Smooth muscle cell of the brain vasculature (primary cell): ENCODE measurements around the gene MAGEB1.
A peak's percentile ranks its signal among the peaks of the same experiment; 100 is the strongest.

Experiments
- DNase-seq: peaks from one replicate; pipeline ENCODE4 v3.0.0-alpha.2; 2012; ENCODE audit warnings: low read depth, low spot score

The MAGEB1 gene, protein sequence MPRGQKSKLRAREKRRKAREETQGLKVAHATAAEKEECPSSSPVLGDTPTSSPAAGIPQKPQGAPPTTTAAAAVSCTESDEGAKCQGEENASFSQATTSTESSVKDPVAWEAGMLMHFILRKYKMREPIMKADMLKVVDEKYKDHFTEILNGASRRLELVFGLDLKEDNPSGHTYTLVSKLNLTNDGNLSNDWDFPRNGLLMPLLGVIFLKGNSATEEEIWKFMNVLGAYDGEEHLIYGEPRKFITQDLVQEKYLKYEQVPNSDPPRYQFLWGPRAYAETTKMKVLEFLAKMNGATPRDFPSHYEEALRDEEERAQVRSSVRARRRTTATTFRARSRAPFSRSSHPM

DNA sequence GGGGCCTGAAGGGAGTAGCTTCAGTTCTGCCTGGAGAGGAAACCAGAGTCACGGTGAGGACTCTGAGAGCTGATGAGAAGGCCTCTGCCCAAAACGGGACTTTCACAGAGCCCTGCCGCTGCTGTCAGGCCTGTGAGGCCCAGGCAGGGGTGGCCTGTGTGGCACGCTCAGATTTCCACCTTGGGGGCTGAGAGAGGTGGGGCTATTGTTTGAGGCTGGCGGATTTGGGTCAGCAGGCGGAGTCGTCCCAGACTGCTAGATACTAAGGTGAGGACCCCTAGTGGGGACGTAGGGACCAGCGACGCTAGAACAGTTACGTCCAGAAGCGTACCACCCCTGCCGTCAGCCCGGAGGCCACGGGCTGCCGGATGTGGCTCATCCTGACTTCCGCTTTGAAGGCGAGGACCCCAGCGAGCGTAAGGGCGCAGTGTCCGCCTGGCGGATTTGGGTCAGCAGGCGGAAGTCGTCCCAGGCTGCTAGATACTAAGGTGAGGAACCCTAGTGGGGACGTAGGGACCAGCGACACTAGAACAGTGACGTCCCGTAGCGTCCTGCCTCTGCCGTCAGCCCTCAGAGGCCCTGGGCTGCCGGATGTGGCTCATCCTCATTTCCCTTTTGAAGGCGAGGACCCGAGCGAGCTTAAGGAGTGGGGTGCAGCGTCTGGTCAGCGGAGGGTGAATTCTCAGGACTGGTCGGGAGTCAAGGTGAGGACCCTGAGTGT is at the start of gene MAGEB1:
Gene MAGEB1 (plus strand): TSS at position 378 of the 721 bp plus-strand sequence. CDS start 3,348 bp downstream, outside the sequence.
- no peak for DNase-seq

GRCh38 chrX:30212172-30212571 is 34.8 kb upstream of the MAGEB1 start:
- no peak for DNase-seq

- no peak for DNase-seq
These were observed 31.5 kb upstream of the MAGEB1 start, which contains the start of gene MAGEB2 for GRCh38 chrX:30215357-30215843. MAGEB2 (plus strand) TSS chrX:30215563; CDS start chrX:30218581, 3,018 bp downstream.

DNA sequence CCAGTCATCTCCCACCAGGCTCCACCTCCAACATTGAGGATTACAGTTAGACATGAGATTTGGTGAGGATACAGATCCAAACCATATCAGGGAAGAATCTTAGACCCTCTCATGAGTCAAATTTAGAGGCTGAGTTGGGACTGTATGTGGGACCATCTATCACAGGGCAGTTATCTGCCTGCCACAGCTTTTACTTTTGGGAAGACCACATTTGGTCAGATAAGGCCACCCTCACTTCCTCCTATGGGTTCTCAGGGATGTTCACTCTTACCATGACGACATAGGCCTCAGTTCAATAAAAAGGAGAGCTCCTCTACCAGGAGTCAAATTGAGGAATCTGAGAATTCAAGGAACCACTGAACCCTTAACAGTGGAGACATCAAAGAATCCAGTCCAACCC is 29.5 kb upstream of the MAGEB1 start:
- no peak for DNase-seq

GRCh38 chrX:30219372-30219771 is 27.6 kb upstream of the MAGEB1 start:
- DNase-seq = no peak

- DNase-seq = no peak
These were observed 26.3 kb upstream of the MAGEB1 start for GRCh38 chrX:30220661-30221060.

GRCh38 chrX:30224536-30224935 is 22.4 kb upstream of the MAGEB1 start:
- no peak for DNase-seq

DNA sequence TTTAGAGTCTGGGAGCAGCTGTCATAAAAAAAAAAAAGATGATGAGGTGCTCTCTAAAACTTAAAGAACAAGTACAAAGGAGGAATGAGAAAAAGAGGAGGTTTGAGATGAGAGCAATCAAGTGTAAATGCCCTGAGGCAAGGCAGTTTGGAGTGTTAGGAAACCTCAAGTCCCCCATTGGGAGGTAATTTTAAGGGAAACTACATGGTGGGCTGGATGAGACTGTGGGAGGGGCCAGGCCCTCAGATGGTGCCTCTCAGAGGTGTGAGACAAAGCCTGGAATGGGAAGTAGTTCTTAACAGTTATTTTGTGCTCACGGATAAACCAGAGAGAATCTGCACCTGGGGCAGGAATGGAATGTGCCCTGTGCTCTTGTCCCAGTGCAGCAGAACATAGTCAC is 18.4 kb upstream of the MAGEB1 start:
- DNase-seq = no peak

DNA sequence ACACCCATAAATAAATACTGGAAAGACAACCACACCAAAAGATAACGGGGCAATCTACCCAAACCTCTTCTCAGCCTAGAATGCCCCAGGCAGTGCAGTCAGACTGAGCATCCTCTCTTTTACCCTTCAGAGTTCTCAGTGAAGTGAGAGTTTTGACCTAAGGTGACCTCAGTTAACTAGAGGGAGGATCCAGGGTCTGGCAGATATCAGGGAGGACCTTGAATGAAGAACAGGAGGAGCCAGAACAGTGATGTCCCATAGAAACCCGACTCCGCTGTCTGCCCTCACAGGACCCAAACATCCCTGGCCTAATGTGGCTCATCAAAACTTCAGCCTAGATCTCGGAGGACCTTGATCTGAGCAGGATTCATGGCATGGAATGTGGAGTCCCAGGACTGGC is 16.6 kb upstream of the MAGEB1 start, which contains the start of gene MAGEB3:
Gene MAGEB3 (plus strand): TSS at position 263 of the 400 bp plus-strand sequence. CDS start 5,268 bp downstream, outside the sequence.
- no peak for DNase-seq

- no peak for DNase-seq
These were observed 5.1 kb upstream of the MAGEB1 start, which contains the start of gene MAGEB4 for GRCh38 chrX:30241724-30242415. MAGEB4 (plus strand) TSS chrX:30242000; CDS start chrX:30242136, 136 bp downstream.

DNA sequence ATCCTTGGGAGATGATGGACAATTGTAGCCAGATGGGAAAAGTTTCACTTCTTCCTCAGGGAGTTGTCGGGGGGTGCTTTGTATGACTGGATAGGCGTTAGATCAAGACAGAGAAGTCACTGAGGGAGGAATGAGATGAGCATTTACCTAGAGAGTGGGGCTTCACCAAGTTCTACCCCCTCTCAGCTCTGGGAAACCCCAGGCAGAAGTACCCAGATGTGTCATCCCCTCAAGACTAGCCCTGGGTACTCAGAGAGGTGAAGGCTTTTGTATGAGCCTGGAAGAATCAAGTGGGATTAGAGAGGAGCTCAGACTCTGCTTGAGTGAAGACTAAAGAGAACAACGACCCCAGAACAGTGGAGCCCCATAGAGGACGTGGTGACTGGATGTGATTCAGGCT is 1.9 kb downstream of the MAGEB1 start:
- no peak for DNase-seq

GRCh38 chrX:30253257-30253656 is 6.3 kb downstream of the MAGEB1 start:
- no peak for DNase-seq

- no peak for DNase-seq
These were observed 13.0 kb downstream of the MAGEB1 start for GRCh38 chrX:30259927-30260326.

DNA sequence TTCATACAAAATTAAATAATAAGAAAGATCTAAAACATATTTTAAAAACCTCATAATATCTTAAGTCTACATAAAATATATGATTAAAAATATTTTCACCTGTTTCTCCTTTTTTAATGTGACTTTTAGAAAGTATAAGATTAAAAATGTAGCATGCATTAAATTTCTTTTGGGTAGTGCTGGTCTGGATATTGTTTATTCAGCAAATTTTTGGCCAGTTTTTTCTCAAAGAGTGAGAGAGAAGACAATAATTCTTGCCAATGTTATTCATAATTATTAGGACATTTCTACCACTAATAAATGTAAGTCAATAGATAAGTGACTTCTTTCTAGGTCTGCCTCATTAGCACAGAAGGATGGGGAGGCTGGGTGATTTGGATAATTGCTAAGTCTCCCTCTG is 14.1 kb downstream of the MAGEB1 start:
- no peak for DNase-seq

DNA sequence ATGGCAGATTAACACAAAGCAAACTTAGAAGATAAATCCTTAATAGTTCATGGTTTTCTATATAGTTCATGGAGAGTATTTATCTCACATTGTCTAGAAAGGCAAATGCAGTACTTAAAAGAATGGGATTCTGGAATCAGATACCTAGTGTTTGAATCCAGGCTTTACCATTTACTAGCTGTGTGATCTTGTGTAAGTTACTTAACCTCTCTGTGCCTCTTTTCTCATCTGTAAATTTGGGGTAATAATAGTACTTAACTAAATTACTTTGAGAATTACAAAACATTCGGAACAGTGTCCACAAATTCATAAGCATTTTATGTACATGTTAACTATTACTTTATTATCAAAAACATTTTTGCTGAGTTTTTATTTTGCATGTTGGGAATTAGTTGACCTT is 15.8 kb downstream of the MAGEB1 start:
- no peak for DNase-seq

GRCh38 chrX:30270639-30271038 is 23.7 kb downstream of the MAGEB1 start:
- no peak for DNase-seq

GRCh38 chrX:30275498-30275897 is 28.6 kb downstream of the MAGEB1 start:
- DNase-seq = peak; percentile 1

DNA sequence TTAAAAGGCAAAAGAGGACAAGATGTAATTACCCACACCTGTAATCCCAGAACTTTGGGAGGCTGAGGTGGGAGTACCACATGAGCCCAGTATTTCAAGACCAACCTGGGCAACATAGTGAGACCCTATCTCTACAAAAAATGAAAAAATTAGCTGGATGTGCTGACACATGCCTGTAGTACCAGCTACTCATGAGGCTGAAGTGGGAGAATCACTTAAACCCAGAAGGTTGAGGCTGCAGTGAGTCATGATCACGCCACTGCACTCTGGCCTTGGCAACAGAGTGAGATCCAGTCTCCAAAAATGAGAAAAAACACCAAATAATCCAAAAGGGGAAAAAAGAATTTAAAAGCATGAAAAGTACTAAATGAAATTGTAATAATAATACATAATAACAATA is 31.4 kb downstream of the MAGEB1 start:
- DNase-seq = no peak

- DNase-seq = no peak
These were observed 33.5 kb downstream of the MAGEB1 start for GRCh38 chrX:30280428-30280827.

- DNase-seq = no peak
These were observed 35.6 kb downstream of the MAGEB1 start for GRCh38 chrX:30282527-30282926.

- no peak for DNase-seq
These were observed 36.7 kb downstream of the MAGEB1 start for GRCh38 chrX:30283456-30284200.
